Lower leg skin (tissue), 4 donors: ENCODE data around the gene THOC5. TPM values are rescaled to one million over a fixed set of nuclear protein-coding genes. Genes with fewer than 3 reads are reported as not detected.
"Not testable (repeated sequence)": the region's sequence is repeated elsewhere in the genome, so short reads cannot be mapped to it uniquely, and the experiment has no call there.

Source experiments
- DNase-seq, 2 donors: peaks; one replicate each; pipeline ENCODE4 v3.0.0-alpha.2; 2019; ENCODE audit warnings: low spot score in 2 of 2
- H3K4me3 ChIP-seq: fragments of 200-600 bp; sonication (generic); 2 replicates; pipeline ENCODE4 v1.5.1; 2017; ENCODE audit warnings: mild to moderate bottlenecking, low read depth; ENCODE audit not compliant: poor library complexity, severe bottlenecking
- POLR2A ChIP-seq, 2 donors: fragments of 450-650 bp; IDR thresholded peaks; one replicate each; pipeline ENCODE4 v1.6.1; 2016 to 2017; ENCODE audit warnings: antibody characterized with exemption in 2 of 2, mild to moderate bottlenecking in 1 of 2, moderate library complexity in 1 of 2
- WGBS, 2 donors: methylation state at CpG; one replicate each; pipeline ENCODE4 v1.1.5; 2018; 5-methylcytosine and 5-hydroxymethylcytosine counted together
- intact Hi-C: fragments of 100-400 bp; cut with DNase I; formaldehyde crosslinking; loops from one replicate; pipeline ENCODE4 v1.15.0; 2023; ENCODE audit warnings: low total_unique reads
- total RNA-seq, 4 donors: library from RNA; depleted of rRNA; stranded (reverse); fragments of >200 nt; gene quantifications; one replicate each; pipeline ENCODE4 v1.1.0, GENCODE V29; 2016
- TF ChIP-seq, protein P1 (sequence below), 3 donors: fragments of 450-650 bp; IDR thresholded peaks; one replicate each; pipeline ENCODE4 v1.5.1; 2016; ENCODE audit warnings: antibody characterized with exemption in 3 of 3, mild to moderate bottlenecking in 3 of 3, moderate library complexity in 2 of 3

Gene THOC5
- total RNA-seq, 4 donors from 2014 or later = 14.2 to 30.5 (median 23.3) TPM

DNA sequence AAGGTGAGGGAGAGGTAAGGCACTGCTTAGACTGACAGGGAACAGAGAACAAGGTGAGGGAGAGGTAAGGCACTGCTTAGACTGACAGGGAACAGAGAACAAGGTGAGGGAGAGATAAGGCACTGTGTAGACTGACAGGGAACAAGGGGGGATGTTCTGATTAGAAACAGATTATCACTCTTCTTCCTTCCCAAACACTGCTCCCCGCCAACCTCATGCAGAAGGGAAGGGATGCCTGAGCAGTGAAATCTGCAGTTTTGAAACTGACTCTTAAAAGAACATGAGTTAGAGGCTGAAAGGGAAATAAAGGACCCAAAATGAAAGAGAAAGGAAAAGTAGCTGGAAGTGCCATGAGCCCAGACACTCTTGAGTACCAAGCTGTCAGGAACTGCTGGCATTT lies 43.7 kb downstream of the THOC5 start:
- 75 to 95% methylated on average over 1 of the region's 1 CpG for WGBS, 2 donors
- no peak overlapping the region for H3K4me3 ChIP-seq

DNA sequence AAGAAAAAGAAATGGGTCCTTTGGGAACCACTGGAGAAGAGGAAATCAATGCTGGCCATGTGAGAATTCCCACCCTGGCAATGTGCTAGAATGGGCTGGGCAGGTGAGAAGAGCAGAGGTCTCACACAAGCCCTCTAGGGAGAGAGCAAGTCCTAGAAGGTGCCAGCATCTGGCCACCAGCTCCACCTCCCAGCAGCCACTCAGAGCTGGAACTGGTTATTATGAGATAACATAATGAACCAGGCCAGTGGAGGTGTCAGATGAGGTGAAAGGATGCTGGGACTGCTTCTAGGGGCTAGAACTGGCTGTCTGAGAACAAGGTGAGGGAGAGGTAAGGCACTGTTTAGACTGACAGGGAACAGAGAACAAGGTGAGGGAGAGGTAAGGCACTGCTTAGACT lies 44.3 kb downstream of the THOC5 start:
- TF ChIP-seq POLR2A (IDR thresholded peaks at IDR 0.05) = no peak
- TF ChIP-seq, protein P1, sequence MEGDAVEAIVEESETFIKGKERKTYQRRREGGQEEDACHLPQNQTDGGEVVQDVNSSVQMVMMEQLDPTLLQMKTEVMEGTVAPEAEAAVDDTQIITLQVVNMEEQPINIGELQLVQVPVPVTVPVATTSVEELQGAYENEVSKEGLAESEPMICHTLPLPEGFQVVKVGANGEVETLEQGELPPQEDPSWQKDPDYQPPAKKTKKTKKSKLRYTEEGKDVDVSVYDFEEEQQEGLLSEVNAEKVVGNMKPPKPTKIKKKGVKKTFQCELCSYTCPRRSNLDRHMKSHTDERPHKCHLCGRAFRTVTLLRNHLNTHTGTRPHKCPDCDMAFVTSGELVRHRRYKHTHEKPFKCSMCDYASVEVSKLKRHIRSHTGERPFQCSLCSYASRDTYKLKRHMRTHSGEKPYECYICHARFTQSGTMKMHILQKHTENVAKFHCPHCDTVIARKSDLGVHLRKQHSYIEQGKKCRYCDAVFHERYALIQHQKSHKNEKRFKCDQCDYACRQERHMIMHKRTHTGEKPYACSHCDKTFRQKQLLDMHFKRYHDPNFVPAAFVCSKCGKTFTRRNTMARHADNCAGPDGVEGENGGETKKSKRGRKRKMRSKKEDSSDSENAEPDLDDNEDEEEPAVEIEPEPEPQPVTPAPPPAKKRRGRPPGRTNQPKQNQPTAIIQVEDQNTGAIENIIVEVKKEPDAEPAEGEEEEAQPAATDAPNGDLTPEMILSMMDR (IDR thresholded peaks at IDR 0.05) = no peak
- no peak overlapping the region for H3K4me3 ChIP-seq
- intact Hi-C loops = no loop called here
- no peak for DNase-seq

More for the DNA sequence above, 43.7 kb downstream of the THOC5 start:
- DNase-seq = no peak
- intact Hi-C loops = no loop called here
- TF ChIP-seq POLR2A (IDR thresholded peaks at IDR 0.05) = no peak
- TF ChIP-seq, protein P1 (IDR thresholded peaks at IDR 0.05) = no peak

- no peak overlapping the region for H3K4me3 ChIP-seq
- peak in 1 of 2 donors; percentile 24 for DNase-seq
- TF ChIP-seq POLR2A (IDR thresholded peaks at IDR 0.05) = no peak
- TF ChIP-seq, protein P1 (IDR thresholded peaks at IDR 0.05) = no peak
- WGBS, 2 donors = 64 to 67% methylated on average over 7 of the region's 7 CpGs
- intact Hi-C loops = no loop called here
Measured at GRCh38 chr22:29503811-29504372, 49.7 kb downstream of the THOC5 start.

DNA sequence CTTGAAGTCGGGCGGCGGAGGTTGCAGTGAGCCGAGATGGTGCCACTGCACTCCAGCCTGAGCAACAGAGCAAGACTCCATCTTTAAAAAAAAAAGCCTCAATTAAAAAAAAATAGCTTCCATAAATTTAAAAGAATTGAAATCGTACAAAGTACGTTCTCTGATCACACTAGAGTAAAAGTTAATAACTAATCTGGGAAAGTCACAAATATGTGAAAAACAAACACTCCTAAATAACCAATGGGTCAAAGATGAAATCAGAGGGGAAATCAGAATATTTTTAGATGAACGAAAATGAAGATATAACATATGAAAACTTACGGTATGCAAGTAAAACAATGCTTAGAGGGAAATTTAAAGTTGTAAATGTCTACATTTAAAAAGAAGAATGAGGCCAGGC lies 53.7 kb downstream of the THOC5 start:
- H3K4me3 ChIP-seq = no peak overlapping the region
- 94 to 97% methylated on average over 8 of the region's 8 CpGs for WGBS, 2 donors
- TF ChIP-seq, protein P1 (IDR thresholded peaks at IDR 0.05) = no peak
- no peak for TF ChIP-seq POLR2A (IDR thresholded peaks at IDR 0.05)
- DNase-seq = no peak
- intact Hi-C loops = no loop called here

GRCh38 chr22:29493636-29494035 lies 59.9 kb downstream of the THOC5 start:
- intact Hi-C loops = no loop called here
- WGBS, 2 donors = 85 to 94% methylated on average over 1 of the region's 1 CpG
- no peak for TF ChIP-seq POLR2A (IDR thresholded peaks at IDR 0.05)
- TF ChIP-seq, protein P1 (IDR thresholded peaks at IDR 0.05) = no peak
- no peak for DNase-seq
- no peak overlapping the region for H3K4me3 ChIP-seq

DNA sequence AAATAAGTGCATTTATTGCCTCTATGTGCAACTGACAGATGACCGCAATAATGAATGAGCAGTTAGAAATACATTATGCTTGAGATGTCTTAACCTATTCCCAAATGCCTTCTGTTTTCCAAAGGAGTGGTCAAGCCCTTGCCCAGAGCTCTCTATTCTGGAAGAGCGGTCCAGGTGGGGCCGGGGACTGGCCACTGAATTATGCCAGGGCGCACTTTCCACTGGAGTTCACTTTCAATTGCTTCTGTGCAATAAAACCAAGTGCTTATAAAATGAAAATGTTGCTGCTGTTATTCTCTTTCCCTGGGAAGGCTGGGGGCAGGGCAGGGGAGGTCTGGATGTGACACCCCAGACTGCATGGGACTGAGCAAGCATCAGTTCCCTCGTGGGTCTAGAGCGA lies 62.5 kb downstream of the THOC5 start:
- TF ChIP-seq, protein P1 (IDR thresholded peaks at IDR 0.05) = no peak
- TF ChIP-seq POLR2A (IDR thresholded peaks at IDR 0.05) = no peak
- 87 to 93% methylated on average over 6 of the region's 6 CpGs for WGBS, 2 donors
- intact Hi-C loops = no loop called here

GRCh38 chr22:29489127-29489780 lies 64.3 kb downstream of the THOC5 start:
- H3K4me3 ChIP-seq, intact Hi-C loops: not testable (repeated sequence)
- DNase-seq = peak in 1 of 2 donors; percentile 56
- WGBS, 2 donors = 77 to 78% methylated on average over 8 of the region's 8 CpGs

More for the DNA sequence above, 62.5 kb downstream of the THOC5 start:
- no peak overlapping the region for H3K4me3 ChIP-seq
- no peak for DNase-seq
